ENCODE data around the gene PADI1.
"Not testable (repeated sequence)": the region's sequence is repeated elsewhere in the genome, so short reads cannot be mapped to it uniquely, and the experiment has no call there.

The PADI1 gene

DNA sequence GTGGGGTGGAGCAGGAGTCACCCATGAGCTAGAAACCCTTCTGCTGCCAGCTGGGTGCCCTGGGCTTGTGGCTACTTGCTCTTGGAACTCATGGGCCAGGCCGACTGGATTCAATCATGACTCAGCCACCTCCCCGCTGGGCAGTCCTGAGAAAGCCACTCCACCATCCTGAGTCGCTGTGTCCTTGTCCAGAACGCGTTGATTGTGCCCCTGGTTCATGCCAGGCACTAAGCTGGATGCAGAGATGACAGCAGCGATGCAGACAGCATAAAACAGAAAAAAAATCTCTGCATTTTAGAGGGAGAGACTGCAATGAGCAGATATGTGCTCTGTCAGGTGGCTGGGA is 10.6 kb downstream of the PADI1 start:
- DNase-seq (ENCODE audit: low read depth): no peak

DNA sequence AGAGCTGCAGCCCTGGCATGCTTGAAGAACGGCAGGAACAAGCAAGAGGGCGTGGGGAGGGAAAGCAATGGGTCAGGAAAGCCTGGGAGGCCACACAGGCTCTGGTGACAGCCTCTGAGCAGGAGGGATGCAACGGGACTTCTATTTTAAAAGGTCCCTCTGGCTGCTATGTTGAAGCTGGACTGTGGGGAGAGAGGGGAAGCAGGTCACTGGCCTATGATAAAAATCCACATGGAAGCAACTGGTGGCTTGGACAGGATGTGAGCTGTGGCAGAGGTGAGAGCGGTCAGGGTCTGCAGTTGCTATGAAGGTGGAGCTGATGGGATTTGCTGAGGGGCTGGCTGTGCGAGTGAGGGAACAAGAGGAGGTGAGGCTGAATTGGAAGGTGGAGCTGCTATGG is 11.2 kb downstream of the PADI1 start:
- no peak for DNase-seq (ENCODE audit: low read depth)

DNA sequence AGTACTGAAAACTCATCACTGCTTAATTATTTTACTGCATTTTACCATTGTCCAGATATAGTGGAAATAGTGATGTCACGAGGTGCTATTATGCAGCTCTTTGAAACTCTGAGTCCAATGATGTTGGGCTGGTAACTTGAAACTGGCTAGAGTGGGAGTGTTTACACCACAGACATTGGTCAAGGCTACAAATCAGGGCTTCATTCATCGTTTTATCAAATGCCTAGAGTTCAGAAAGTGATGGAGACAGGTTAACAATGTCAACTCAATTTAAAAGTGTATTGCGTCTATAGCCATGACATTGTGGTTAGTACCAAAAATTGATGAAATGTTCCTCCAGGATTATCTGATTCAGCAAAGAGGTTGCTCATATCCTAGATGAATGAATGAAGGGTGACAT is 12.7 kb downstream of the PADI1 start:
- DNase-seq (ENCODE audit: low read depth): no peak

DNA sequence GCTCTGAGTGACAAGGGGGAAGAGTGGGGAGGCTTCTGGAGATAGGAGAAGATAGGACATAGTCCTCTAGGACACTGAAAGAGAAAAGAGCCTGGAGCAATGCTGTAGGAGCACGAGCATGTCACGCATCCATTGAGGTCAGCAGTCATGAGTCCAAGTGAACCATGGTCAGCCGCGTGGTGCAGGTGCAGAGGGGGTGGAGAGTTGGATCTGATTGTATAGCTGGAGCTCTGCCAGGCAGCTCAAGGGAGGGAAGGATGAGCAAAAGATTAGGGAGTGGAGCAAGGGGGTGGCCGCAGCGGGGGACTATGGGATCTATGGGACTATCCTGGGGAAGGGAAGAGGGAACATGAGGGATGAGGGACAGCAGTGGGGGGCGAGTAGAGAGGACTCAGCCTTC is 14.0 kb downstream of the PADI1 start:
- no peak for DNase-seq (ENCODE audit: low read depth)

DNA sequence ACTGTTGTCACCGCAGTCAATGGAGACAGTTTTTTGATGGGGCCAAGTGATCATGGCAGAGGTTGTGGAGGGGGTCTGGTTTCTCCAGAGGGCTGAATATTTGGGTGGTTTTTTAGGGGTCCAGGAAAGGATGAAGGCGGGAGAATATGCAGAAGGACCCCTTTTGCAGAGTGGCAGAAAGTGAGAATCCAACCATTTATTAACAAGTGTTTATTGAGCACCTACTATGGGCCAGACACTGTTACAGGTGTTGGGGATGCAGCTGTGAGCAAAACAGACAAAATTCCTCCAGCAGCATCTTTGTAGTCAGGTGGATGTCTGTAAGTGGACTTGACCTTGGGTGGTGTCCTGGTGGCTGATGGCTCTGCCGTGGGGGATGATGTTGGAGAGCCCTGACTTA is 15.4 kb downstream of the PADI1 start:
- DNase-seq (ENCODE audit: low read depth): no peak

DNA sequence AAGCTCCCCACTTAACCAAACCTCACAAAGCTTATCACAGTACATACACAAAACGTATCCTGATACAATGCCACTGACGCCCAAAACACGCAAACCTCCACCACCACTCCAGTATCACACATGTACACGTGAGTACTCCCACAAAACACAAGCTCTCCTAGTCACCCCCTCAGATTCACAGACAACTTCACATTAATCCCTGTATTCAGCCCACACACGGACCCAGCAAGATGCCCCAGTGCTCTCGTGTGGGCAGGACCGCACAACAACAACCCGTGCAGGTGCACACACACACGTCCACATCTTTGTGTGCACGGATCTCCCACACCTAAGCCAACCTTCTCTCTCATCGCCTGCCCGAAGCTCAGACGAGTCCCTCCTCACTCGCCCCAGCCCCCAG is 17.6 kb downstream of the PADI1 start:
- no peak for DNase-seq (ENCODE audit: low read depth)

DNA sequence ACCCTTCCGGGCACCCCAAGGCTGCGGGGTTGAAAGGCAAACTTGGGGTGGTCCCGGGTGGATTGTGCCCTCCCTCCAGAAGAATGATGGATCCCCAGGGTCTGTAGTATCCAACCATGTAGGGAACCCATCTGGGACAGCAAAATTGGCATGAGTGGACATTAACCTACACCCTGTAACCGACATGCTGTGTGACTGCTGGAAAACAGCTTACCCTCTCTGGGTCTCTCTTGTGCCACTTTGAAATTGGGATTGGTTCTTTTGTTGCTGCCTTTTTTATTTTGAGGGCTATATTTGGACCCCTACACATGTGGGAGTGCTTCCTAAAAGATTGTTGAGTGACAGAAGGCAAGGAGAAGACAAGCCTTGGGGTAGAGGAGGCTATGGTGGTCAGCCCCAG is 19.5 kb downstream of the PADI1 start:
- no peak for DNase-seq (ENCODE audit: low read depth)

DNA sequence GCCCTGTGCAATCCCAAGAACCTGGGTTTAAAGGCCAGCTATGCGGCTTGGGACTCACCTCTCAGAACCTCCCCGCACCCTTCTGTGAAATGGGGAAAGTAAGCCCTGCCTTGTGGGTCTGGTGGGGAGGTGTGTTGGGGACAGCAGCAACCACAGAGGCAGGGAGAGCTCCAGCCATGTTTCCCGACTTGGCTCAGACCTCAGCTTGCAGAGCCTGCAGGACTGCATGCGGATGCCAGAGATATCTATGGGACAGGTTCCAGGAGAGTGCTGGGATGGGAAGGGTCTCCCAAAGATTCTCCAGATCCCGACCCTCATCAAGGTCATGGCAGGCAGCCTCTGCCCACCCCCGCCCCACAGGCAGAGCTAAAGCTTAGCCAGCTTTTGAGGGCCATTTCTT is 20.2 kb downstream of the PADI1 start:
- DNase-seq (ENCODE audit: low read depth): no peak

DNA sequence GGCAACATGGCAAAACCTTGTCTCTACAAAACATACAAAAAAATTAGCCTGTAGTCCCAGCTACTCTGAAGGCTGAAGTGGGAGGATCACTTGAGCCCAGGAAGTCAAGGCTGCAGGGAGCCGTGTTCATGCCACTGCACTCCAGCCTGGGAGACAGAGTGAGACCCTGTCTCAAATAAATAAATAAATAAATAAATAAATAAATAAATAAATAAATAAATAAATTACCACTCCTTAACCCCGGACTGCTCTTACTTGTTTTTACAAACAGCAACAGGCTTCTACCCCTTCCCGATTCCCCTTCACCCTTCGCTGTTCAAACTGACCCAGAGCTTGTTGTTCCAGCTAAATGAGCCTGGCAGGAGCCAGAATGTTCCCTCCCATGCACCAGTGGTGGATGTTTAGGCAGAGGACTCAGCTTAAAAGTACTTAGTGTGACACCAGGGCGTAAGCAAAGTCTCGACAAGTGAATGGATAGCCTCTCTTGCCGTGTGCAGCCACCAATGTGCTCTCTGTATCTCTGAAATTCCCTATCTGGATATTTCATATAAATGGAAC is 22.5 kb downstream of the PADI1 start:
- DNase-seq (ENCODE audit: low read depth): no peak

DNA sequence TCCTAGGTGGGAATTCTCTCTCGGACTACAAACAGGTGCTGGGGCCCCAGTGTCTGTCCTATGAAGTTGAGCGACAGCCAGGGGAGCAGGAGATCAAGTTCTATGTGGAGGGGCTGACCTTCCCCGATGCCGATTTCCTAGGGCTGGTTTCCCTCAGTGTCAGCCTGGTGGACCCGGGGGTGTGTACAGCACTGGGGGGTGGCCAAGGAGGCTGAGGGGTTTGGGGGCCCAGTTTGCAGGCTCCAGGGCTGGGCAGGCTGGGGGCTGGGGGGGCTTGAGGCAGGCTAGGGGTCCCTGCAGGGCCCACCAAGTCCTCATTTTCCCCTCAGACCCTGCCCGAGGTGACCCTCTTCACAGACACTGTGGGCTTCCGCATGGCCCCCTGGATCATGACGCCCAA is 23.7 kb downstream of the PADI1 start:
- DNase-seq (ENCODE audit: low read depth): no peak

DNA sequence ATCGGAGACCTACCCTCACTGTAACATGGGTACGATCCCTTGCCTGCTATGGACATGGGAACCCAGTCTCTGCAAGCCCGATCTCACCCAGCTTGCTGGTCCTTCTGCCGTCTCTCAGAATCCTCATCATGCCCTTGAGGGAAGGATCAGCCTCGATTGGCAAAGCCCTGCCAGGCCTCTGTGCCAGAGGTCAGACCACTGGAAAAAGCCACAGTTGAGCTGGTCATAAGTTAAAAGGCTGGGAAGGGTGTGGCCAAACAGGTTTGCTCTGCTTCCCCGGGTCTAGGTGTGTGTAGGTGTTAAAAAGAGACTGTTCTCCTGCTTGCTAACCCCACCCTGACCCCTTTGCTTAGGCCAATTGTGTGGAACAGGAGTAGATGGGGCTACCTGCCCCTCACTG is 24.5 kb downstream of the PADI1 start:
- no peak for DNase-seq (ENCODE audit: low read depth)

DNA sequence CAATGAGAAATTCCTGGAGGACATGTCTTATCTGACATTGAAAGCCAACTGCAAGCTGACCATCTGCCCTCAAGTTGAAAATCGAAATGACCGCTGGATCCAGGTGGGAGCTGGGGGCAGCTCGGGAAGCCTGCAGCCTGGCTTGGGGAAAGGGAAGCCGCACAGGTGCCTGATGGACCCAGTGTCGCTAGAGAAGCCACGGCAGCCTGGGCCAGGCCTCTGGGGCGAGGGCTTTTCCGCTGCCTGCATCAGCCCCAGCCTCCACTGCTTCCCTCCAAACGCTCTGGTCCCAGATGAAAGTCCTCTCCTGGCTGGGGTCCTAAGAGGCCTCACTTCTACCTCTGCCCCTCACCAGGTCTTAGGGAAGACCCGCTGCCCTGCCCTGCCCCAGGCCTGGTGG is 25.2 kb downstream of the PADI1 start:
- DNase-seq (ENCODE audit: low read depth): no peak

DNA sequence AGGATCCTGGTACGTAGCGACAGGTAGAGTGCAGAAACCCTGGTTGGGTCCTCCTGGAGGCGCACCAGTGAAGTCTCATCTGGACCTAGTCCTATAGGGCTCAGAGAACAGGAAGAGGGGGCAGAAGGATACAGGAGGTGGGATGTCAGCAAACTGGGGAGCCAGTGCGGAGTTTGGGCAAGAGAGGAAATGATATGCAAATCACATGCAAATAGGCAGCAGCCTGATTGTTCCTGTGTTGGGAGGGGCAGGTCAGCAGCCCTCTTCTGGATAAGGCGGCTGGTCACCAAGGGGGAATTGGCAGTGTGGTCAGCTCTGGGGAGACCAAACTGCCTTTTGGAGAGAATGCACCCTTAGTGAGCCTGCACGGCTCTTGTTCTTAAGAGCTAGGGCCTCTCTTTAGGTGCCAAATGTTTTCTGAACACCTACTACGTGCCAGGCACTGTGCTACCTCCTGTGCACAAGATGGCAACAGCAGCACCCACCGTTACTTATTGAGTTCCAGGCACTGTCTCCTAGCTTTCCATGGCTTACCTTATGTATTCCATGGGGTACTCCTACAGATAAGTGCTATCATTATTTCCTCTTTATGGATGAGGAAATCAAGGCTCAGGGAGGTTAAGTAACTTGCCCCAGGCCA is 25.9 kb downstream of the PADI1 start:
- no peak for DNase-seq (ENCODE audit: low read depth)

DNA sequence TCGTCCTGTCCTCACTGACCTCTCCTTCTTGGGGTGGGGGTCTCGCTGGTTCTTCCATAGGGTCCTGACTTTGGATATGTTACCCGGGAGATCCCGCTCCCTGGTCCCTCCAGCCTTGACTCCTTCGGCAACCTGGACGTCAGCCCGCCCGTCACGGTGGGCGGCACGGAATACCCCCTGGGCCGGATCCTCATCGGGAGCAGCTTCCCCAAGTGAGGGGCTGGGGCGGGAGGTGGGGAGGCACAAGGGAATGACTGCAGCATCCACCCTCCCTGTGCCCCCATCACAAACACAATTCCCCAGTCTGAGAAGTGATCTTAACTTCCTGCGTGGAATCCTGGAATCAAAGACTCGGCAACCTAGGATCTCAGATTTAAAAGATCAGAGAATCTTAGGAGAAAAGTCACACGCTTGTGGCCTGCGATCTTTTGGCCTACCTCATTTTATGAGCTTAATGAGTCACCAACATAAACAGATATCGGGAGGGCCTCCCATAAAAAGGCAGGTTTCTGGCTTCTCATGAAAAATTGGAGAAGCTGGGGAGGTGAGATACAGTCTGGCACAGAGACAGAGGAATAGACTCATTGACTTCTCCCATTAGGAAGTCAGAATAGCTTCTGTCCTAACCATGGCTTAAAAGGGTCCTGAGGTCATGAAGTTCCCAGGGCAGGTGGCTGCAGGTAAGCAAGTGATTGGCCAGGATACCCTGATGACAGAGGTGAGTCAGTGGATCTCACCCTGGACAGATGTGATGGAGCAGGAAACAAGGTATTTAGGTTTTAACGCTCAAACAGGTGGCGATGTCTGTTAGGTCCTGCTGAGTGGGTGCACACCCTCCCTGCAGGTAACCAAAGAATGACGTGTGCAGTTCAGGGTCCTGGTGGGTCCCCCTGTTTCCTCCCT is 28.1 kb downstream of the PADI1 start:
- DNase-seq (ENCODE audit: low read depth): no peak

DNA sequence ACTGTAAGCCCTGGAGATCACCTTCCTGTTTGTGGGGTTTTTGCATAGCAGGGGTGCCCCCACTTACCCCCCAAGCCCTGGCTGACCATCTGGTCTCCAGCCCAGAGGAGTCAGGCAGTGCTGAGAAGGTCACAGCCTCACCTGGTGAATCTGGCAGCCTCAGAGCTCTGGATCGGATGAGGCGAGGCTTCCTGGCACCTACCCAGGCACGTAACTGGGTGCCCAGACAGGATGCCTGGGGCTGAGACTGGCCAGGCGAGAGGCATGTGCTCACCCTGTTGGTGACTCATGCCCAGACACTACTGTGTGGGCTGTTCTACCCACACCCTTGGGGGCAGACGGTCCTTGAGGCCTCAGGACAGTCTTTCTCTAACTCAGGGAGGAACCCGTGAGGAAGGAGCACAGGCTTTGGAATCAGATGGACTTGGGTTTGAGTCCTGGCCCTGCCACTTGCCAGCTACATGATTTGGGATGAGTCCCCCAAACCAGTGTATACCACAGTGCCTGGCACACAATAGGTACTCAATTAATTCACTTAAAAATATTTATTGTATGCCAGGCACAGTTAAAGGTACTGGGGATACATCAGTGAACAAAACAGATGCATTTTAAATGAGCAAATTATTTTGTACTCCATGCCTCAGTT is 28.9 kb downstream of the PADI1 start:
- no peak for DNase-seq (ENCODE audit: low read depth)

DNA sequence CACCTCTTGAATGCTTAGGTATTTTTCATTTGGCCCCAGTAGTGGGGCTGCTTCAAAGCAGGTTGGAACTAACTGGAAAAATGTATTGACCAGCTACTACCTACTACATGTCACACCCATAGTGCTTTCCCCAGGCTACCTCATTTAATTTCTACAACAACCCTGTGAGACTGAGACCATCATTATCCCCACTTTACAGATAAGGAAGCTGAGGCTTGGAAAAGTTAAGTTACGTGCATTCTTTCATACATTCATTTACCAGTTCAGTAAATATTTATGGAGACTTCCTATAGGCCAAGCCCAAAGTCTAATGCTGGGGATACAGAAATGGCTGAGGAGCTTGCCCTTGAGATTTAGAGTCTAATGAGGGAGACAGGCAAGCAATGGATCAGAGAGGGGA is 29.5 kb downstream of the PADI1 start:
- DNase-seq (ENCODE audit: low read depth): no peak

DNA sequence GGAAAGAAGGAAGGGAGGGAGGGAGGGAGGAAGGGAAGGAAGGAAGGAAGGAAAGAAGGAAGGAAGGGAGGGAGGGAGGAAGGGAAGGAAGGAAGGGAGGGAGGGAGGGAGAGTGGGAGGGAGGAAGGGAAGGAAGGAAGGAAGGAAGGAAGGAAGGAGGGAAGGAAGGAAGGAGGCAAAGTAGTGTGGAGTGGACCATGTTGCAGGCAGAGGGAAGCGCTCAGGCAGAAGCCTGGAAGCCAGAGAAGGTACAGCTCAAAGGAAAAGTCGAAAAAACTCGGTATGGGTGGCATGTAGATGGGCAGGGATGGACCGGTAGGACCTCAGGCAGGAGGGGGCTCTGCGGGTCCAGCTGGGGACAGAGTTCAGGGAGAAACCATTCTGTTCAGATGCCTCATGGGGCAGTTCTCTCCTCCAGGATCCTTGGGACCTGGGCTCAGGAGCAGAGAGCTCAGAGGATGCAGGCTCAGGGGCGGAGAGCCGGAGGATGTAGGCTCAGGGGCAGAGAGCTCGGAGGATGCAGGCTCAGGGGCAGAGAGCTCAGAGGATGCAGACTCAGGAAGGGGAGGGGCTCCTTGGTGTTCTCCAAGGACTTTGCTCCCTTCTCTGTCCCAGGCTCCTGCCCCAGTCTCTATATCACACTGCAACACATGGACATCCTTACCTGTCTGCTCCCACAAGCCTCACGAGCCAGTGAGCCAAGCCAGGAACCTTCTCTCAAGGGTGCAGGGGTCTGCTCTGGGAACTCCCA is 30.4 kb downstream of the PADI1 start:
- DNase-seq (ENCODE audit: low read depth): no peak

DNA sequence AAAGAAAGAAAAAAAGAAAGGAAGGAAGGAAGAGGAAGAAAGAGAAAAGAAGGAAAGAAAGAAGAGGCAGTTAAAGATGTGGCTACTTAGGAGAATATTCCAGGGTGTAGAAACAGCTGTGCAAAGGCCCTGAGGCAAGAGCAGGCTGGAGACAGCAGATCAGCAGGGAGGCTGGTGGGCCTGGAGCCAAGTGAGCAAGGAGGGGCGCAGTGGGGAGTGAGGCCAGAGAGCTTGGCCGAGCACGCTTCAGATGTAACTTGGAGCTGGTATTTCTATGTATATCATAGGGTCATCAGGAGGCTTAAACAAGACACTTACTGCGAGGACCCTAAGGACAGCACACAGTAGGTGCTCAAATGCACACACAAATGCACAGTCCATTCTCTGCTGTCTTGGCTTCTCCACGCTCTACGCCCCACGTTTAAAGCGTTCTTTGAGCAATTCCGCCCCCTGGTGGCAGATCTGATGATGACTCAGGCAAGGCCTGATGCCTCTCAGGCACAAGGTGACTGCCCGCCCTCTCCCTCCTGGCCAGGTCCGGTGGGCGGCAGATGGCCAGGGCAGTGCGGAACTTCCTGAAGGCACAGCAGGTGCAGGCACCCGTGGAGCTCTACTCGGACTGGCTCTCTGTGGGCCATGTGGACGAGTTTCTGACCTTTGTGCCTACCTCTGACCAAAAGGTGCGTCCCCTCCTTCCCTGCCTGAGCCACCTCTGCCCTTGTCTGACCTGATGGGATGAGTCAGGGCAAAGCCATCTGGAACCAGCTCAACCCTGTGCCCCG is 32.0 kb downstream of the PADI1 start:
- DNase-seq (ENCODE audit: low read depth): no peak

DNA sequence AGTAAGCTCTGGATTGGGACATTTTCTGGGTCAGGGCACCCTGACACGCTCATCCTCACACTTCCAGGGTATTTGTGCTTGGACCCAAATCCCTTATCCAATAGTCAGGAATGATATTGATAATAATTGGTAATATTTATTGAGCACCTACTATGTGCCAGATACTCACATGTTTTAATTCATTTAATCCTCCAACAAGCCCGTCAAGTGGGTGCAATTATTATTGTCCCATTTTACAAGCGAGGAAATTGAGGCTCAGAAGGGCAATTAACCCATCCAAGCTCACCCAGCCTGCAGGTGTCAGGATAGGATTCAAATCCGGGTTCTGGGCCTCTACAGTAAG is 32.6 kb downstream of the PADI1 start:
- DNase-seq (ENCODE audit: low read depth): no peak

DNA sequence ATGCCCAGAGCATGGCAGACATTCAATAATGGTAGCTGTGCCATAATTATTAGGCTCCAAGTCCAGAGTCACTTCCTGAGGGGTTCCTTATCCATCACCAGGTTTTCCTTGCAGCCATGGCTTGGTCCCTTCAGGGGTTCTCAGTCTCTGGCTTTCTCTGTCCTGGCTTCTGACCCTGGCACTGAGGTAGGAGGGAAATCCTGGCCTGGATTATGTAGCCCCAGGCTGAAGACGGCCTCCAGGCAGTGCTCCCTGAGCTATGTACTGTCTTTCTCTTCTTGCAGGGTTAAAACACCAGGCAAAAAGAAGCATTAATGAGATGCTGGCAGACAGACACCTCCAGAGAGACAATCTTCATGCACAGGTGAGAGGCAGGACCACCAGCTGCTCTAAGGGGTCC is 34.5 kb downstream of the PADI1 start:
- DNase-seq (ENCODE audit: low read depth): peak; percentile 80

DNA sequence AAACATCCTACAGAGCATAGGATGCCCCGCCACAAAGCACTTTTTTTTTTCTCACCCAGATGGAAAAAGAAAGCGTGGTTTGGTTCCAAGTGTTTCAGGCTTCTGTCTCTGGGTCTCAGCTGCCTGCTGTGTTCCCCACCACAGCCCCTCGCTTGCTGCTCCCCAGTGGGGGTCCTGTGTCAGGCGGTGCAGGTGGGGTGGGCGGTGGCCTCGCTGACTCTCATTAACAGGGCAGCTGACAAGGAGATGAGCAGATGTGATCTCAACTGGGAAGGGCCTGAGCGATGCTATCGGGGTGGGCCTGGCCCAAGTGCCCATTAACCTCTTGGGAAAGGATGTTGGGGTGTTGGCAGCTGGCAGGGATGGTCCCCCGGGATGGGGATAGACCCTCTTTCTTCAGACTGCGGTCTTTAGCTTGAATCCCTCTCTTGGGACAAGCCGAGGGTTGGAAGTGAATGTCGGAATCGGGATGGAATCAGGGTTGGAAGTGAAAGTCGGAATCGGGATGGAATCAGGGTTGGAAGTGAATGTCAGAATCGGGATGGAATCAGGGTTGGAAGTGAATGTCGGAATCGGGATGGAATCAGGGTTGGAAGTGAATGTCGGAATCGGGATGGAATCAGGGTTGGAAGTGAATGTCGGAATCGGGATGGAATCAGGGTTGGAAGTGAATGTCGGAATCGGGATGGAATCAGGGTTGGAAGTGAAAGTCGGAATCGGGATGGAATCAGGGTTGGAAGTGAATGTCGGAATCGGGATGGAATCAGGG is 36.3 kb downstream of the PADI1 start:
- DNase-seq (ENCODE audit: low read depth): not testable (repeated sequence)

All from non-pigmented ciliary epithelial cell (primary cell).